ENCODE measurements around the gene SPAG8. TPM values are rescaled to one million over a fixed set of nuclear protein-coding genes. Genes with fewer than 3 reads are reported as not detected.

SPAG8 gene
- total RNA-seq, 1 experiment from 2014 or later = 0.50 TPM

- no peaks in the 10 kb centered on the region for H3K79me1 ChIP-seq (ENCODE audit: insufficient read depth, low read depth, low read length, poor library complexity, severe bottlenecking)
- no peak overlapping the region for H2BK20ac ChIP-seq (ENCODE audit: low read depth, low read length, poor library complexity, severe bottlenecking)
- no CpG with 5 or more reads among the region's 5 CpGs for WGBS (ENCODE audit: extremely low coverage, insufficient read length, low lambda C conversion rate)
- H3K79me2 ChIP-seq (ENCODE audit: insufficient read depth, low read length) = no peaks in the 10 kb centered on the region
- H3K4me1 ChIP-seq (ENCODE audit: insufficient read depth, low read length) = no peaks in the 10 kb centered on the region
- no peaks in the 10 kb centered on the region for H3K23me2 ChIP-seq (ENCODE audit: insufficient read length, low read depth, low read length, poor library complexity, severe bottlenecking)
- no peak overlapping the region for H3K4me2 ChIP-seq (ENCODE audit: insufficient read depth, insufficient read length, low read length)
- Mint-ChIP-seq H3K36me3 (ENCODE audit: insufficient read depth in 1 of 3, low read depth in 3 of 3) (no peaks in the 10 kb centered on the region; a peak in 1 of 7 replicates), H3K9me3 (no peaks in the 10 kb centered on the region), H3K27me3 (ENCODE audit: low read depth) (peaks cover 20% of the 10 kb centered on the region), H3K4me3 (no peak overlapping the region), H3K27ac (no peak overlapping the region), H3K4me1 (peaks cover 12 to 24% of the 10 kb centered on the region in 2 experiments)
- no peaks in the 10 kb centered on the region for H3K27me3 ChIP-seq (ENCODE audit: insufficient read depth, low read length)
- H3K14ac ChIP-seq (ENCODE audit: insufficient read depth, low read length) = no peak overlapping the region
- no peak overlapping the region for H2BK120ac ChIP-seq (ENCODE audit: low read depth, low read length, poor library complexity, severe bottlenecking)
- no peak overlapping the region for H3K56ac ChIP-seq (ENCODE audit: insufficient read length, low read depth, low read length)
- H2BK12ac ChIP-seq (ENCODE audit: insufficient read length, low read depth, low read length) = no peak overlapping the region
- H3T11ph ChIP-seq (ENCODE audit: low read length) = no peak overlapping the region
- H4K20me1 ChIP-seq (ENCODE audit: control insufficient read depth, insufficient read depth, insufficient read length) = no peaks in the 10 kb centered on the region
- H2BK15ac ChIP-seq (ENCODE audit: low read depth, low read length) = no peak overlapping the region
- H3K27ac ChIP-seq (ENCODE audit: insufficient read length, low read depth, low read length) = no peak overlapping the region
- H3K23ac ChIP-seq (ENCODE audit: insufficient read length, low read depth, low read length) = no peak overlapping the region
- no peak overlapping the region for H4K5ac ChIP-seq (ENCODE audit: insufficient read length, low read depth, low read length)
- H4K91ac ChIP-seq (ENCODE audit: insufficient read length, low read depth, low read length) = no peak overlapping the region
- DNase-seq = no peak
- TF ChIP-seq, protein P1, sequence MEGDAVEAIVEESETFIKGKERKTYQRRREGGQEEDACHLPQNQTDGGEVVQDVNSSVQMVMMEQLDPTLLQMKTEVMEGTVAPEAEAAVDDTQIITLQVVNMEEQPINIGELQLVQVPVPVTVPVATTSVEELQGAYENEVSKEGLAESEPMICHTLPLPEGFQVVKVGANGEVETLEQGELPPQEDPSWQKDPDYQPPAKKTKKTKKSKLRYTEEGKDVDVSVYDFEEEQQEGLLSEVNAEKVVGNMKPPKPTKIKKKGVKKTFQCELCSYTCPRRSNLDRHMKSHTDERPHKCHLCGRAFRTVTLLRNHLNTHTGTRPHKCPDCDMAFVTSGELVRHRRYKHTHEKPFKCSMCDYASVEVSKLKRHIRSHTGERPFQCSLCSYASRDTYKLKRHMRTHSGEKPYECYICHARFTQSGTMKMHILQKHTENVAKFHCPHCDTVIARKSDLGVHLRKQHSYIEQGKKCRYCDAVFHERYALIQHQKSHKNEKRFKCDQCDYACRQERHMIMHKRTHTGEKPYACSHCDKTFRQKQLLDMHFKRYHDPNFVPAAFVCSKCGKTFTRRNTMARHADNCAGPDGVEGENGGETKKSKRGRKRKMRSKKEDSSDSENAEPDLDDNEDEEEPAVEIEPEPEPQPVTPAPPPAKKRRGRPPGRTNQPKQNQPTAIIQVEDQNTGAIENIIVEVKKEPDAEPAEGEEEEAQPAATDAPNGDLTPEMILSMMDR (conservative IDR thresholded peaks at IDR 0.05) = no peak
- no peak overlapping the region for H2AK5ac ChIP-seq (ENCODE audit: insufficient read length, low read length)
- no peak overlapping the region for H3K9ac ChIP-seq (ENCODE audit: extremely low read depth, insufficient read length, low read length)
- H2AFZ ChIP-seq (ENCODE audit: low read length) = no peak overlapping the region
- H3K18ac ChIP-seq (ENCODE audit: insufficient read length, low read depth, low read length) = no peak overlapping the region
- H3K9me3 ChIP-seq (ENCODE audit: control insufficient read depth, low read depth, low read length) = no peaks in the 10 kb centered on the region
- no peak overlapping the region for H2BK5ac ChIP-seq (ENCODE audit: insufficient read length, low read length)
- H3K4ac ChIP-seq (ENCODE audit: low read depth, low read length) = no peak overlapping the region
- no peak overlapping the region for H4K8ac ChIP-seq (replicated peaks; ENCODE audit: insufficient read length, low read depth, low read length)
Observed at GRCh38 chr9:35836595-35836994, 24.5 kb upstream of the SPAG8 start.

Data from H9 (cell line).